Ishikawa (cell line): ENCODE measurements around the gene REXO1.

Experiments
- CEBPB ChIP-seq: IDR thresholded peaks from 2 replicates; pipeline ENCODE4 v1.6.1; 2012
- CREB1 ChIP-seq: IDR thresholded peaks from 2 replicates; pipeline ENCODE4 v1.6.1; 2012; ENCODE audit warnings: low read depth
- EGR1 ChIP-seq: IDR thresholded peaks from 2 replicates; pipeline ENCODE4 v1.6.1; 2012
- EP300 ChIP-seq: IDR thresholded peaks from 2 replicates; pipeline ENCODE4 v1.6.1; 2012; ENCODE audit warnings: borderline replicate concordance
- NFIC ChIP-seq: IDR thresholded peaks from 2 replicates; pipeline ENCODE4 v1.6.1; 2012
- RAD21 ChIP-seq: IDR thresholded peaks from 2 replicates; pipeline ENCODE4 v1.6.1; 2012; ENCODE audit warnings: low read depth
- TAF1 ChIP-seq: IDR thresholded peaks from 2 replicates; pipeline ENCODE4 v1.6.1; 2012; ENCODE audit warnings: low read depth, mild to moderate bottlenecking
- YY1 ChIP-seq: IDR thresholded peaks from 2 replicates; pipeline ENCODE4 v1.6.1; 2012; ENCODE audit warnings: low read depth
- ZBTB7A ChIP-seq: IDR thresholded peaks from 2 replicates; pipeline ENCODE4 v1.6.1; 2012; ENCODE audit warnings: low read depth
- TF ChIP-seq, protein P1 (sequence below): IDR thresholded peaks from 2 replicates; pipeline ENCODE4 v1.6.1; 2012; ENCODE audit warnings: low read depth, mild to moderate bottlenecking

DNA sequence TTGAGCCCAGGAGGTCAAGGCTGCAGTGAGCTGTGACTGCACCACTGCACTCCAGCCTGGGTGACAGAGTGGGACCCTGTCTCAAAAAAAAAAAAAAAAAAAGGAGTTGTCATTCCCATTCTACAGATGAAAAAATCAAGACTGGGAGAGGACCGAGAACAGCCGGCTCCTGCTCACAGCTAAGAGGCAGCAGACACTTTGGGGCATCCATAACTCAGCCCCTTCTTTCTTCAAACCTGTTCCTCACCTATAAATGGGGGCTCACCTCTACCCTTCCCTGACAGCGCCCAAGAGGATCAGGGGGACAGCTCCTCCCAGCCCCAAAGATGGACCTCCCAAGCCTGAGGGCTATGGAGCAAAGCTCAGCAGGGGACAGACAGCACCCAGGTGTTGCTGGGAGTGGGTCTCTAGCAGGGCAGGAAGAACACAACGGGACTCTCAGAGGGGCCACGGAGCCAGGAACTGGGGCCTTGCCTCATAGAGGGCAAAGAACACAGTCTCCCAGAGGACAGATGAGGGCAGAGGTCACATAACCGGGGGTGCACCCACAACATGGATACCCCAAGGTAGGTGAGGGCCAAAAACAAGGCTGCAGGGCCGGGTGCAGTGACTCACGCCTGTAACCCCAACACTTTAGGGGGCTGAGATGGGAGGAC lies 18.5 kb upstream of the REXO1 start:
- TF ChIP-seq YY1: no peak
- TF ChIP-seq EP300: no peak
- TF ChIP-seq CEBPB: no peak
- no peak for TF ChIP-seq CREB1
- TF ChIP-seq, protein P1, sequence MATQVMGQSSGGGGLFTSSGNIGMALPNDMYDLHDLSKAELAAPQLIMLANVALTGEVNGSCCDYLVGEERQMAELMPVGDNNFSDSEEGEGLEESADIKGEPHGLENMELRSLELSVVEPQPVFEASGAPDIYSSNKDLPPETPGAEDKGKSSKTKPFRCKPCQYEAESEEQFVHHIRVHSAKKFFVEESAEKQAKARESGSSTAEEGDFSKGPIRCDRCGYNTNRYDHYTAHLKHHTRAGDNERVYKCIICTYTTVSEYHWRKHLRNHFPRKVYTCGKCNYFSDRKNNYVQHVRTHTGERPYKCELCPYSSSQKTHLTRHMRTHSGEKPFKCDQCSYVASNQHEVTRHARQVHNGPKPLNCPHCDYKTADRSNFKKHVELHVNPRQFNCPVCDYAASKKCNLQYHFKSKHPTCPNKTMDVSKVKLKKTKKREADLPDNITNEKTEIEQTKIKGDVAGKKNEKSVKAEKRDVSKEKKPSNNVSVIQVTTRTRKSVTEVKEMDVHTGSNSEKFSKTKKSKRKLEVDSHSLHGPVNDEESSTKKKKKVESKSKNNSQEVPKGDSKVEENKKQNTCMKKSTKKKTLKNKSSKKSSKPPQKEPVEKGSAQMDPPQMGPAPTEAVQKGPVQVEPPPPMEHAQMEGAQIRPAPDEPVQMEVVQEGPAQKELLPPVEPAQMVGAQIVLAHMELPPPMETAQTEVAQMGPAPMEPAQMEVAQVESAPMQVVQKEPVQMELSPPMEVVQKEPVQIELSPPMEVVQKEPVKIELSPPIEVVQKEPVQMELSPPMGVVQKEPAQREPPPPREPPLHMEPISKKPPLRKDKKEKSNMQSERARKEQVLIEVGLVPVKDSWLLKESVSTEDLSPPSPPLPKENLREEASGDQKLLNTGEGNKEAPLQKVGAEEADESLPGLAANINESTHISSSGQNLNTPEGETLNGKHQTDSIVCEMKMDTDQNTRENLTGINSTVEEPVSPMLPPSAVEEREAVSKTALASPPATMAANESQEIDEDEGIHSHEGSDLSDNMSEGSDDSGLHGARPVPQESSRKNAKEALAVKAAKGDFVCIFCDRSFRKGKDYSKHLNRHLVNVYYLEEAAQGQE: no peak
- TF ChIP-seq TAF1: no peak
- TF ChIP-seq EGR1: no peak
- no peak for TF ChIP-seq ZBTB7A
- TF ChIP-seq NFIC: no peak
- TF ChIP-seq RAD21: no peak
